K562 (cell line): ENCODE data around the gene SIGLEC15. TPM values are rescaled to one million over a fixed set of nuclear protein-coding genes. Genes with fewer than 3 reads are reported as not detected.

Experiments used
- ATAC-seq: fragments of 200-7000 bp; cut with Tn5 transposase; 3 replicates; pipeline ENCODE4 v1.9.1; 2020; ENCODE audit warnings: moderate library complexity
- BruUV-seq: library from RNA; stranded (reverse); fragments of 400-500 nt; replicated peaks from 2 replicates; lab custom pipeline; 2021; lab: Mats Ljungman, UMichigan
- CTCF ChIA-PET: fragments of 300-600 bp; formaldehyde crosslinking; extraction: SDS; loops from one replicate; lab custom pipeline; 2021; ENCODE audit warnings: low intra/inter-chr PET ratio; lab: Yijun Ruan, JAX
- POLR2A ChIA-PET: fragments of 300-600, 350-650 bp; sonication (Branson Sonifier 250); formaldehyde crosslinking; extraction: SDS; loops from one replicate; lab custom pipeline; 2021; ENCODE audit warnings: antibody characterized with exemption, inconsistent platforms; lab: Yijun Ruan, JAX
- DNase-seq, 4 experiments: peaks; one replicate each; pipeline versions ENCODE4 v3.0.0 to v3.0.0-alpha.2; 2011 to 2018; ENCODE audit warnings: low spot score in 3 of 4, mixed read lengths in 3 of 4; ENCODE audit errors: extremely low read depth in 1 of 4
- FAIRE-seq: peaks from 2 replicates; lab custom pipeline; 2011; peaks lifted over from hg19 to GRCh38; lab: Jason Lieb, UNC
- H2AFZ ChIP-seq: 2 replicates; pipeline ENCODE4 v1.6.0; 2011; ENCODE audit warnings: low read depth, low read length, control low read depth, inconsistent platforms
- H3K27ac ChIP-seq: fragments of 200-600 bp; 3 replicates; pipeline ENCODE4 v1.8.0; 2011; ENCODE audit warnings: low read depth, mild to moderate bottlenecking, control low read depth, inconsistent platforms, low read length, moderate library complexity, mixed read lengths; ENCODE audit errors: extremely low read depth
- H3K27me3 ChIP-seq, 2 experiments: fragments of 300-600 bp in 1 of 2; 2 replicates in 1 of 2; 3 replicates in 1 of 2; pipeline versions ENCODE4 v1.6.0 to v1.8.0; 2011; ENCODE audit warnings: inconsistent platforms in 2 of 2, low read length in 2 of 2, mild to moderate bottlenecking in 1 of 2, mixed read lengths in 1 of 2, moderate library complexity in 1 of 2; ENCODE audit not compliant: control insufficient read depth in 2 of 2, insufficient read depth in 2 of 2
- H3K36me3 ChIP-seq: fragments of 300-600 bp; 3 replicates; pipeline ENCODE4 v1.8.0; 2011; ENCODE audit warnings: mild to moderate bottlenecking, low read length, inconsistent platforms; ENCODE audit not compliant: control insufficient read depth, insufficient read depth
- H3K4me1 ChIP-seq, 2 experiments: fragments of 200-600 bp in 1 of 2; replicated peaks in 1 of 2; 2 replicates in 1 of 2; 3 replicates in 1 of 2; pipeline versions ENCODE4 v1.5.1 to v1.8.0; 2011; ENCODE audit warnings: inconsistent platforms in 2 of 2, low read length in 2 of 2, mild to moderate bottlenecking in 1 of 2, mixed read lengths in 1 of 2, moderate library complexity in 1 of 2; ENCODE audit not compliant: control insufficient read depth in 2 of 2, insufficient read depth in 2 of 2
- H3K4me2 ChIP-seq: 2 replicates; pipeline ENCODE4 v1.6.1; 2011; ENCODE audit warnings: low read length, control low read depth, inconsistent platforms, mixed read lengths; ENCODE audit not compliant: insufficient read depth
- H3K4me3 ChIP-seq: fragments of 200-600 bp; sonication (generic), shearing (Covaris generic); 2 replicates; pipeline ENCODE4 v1.5.1; 2016; ENCODE audit warnings: control low read depth, inconsistent platforms
- H3K79me2 ChIP-seq: fragments of 200-600 bp; 3 replicates; pipeline ENCODE4 v1.8.0; 2011; ENCODE audit warnings: low read length, inconsistent platforms; ENCODE audit not compliant: control insufficient read depth, insufficient read depth
- H3K9ac ChIP-seq, 2 experiments: 2 replicates each; pipeline versions ENCODE4 v1.6.0 to v1.6.1; 2011; ENCODE audit warnings: low read depth in 2 of 2, low read length in 2 of 2, control low read depth in 1 of 2, inconsistent platforms in 1 of 2, mild to moderate bottlenecking in 1 of 2, mixed read lengths in 1 of 2; ENCODE audit not compliant: insufficient read depth in 1 of 2
- H3K9me1 ChIP-seq: one replicate; pipeline ENCODE4 v1.6.0; 2011; ENCODE audit warnings: inconsistent platforms, mild to moderate bottlenecking, low read length, moderate library complexity; ENCODE audit not compliant: control insufficient read depth, insufficient read depth
- H3K9me3 ChIP-seq: replicated peaks from 2 replicates; pipeline ENCODE4 v1.5.1; 2011; ENCODE audit warnings: low read depth, low read length, inconsistent platforms; ENCODE audit not compliant: control insufficient read depth, insufficient read depth
- H4K20me1 ChIP-seq: replicated peaks from 2 replicates; pipeline ENCODE4 v1.6.1; 2011; ENCODE audit warnings: low read length, inconsistent platforms, mixed read lengths; ENCODE audit not compliant: control insufficient read depth, insufficient read depth
- ATF1 ChIP-seq, 2 experiments: fragments of 450-650 bp in 1 of 2; IDR thresholded peaks; 2 replicates each; pipeline ENCODE4 v1.6.1; 2016; ENCODE audit warnings: missing compliant biosample characterization in 1 of 2, missing genetic modification characterization in 1 of 2
- HDAC1 ChIP-seq, 2 experiments: fragments of 450-650 bp; IDR thresholded peaks; 2 replicates each; pipeline ENCODE4 v1.6.1; 2016 to 2017; ENCODE audit warnings: inconsistent platforms in 1 of 2, mild to moderate bottlenecking in 1 of 2, moderate library complexity in 1 of 2
- HNRNPLL ChIP-seq: fragments of 200-400 bp; formaldehyde crosslinking; IDR thresholded peaks from 2 replicates; pipeline ENCODE4 v1.6.1; 2017; ENCODE audit warnings: low read length, low read depth, mild to moderate bottlenecking; ENCODE audit not compliant: poor library complexity, severe bottlenecking
- MBD1 ChIP-seq: fragments of 250-450 bp; sonication (Bioruptor Pico); IDR thresholded peaks from 2 replicates; pipeline ENCODE4 v1.8.0; 2022; ENCODE audit warnings: inconsistent platforms
- SREBF2 ChIP-seq: sonication (generic); formaldehyde crosslinking; IDR thresholded peaks from 2 replicates; pipeline ENCODE4 v1.4.0; 2020; ENCODE audit warnings: mild to moderate bottlenecking, missing genetic modification reagents
- ZBTB34 ChIP-seq: fragments of 250-450 bp; sonication (Bioruptor Pico); IDR thresholded peaks from 2 replicates; pipeline ENCODE4 v1.8.0; 2021; ENCODE audit warnings: mild to moderate bottlenecking, moderate library complexity
- ZNF277 ChIP-seq: fragments of 250-450 bp; sonication (Bioruptor Pico); IDR thresholded peaks from 2 replicates; pipeline ENCODE4 v1.8.0; 2022; ENCODE audit warnings: inconsistent platforms, mild to moderate bottlenecking, moderate library complexity, borderline replicate concordance
- WGBS: fragments of 100-300 bp; shearing (Covaris generic); methylation state at CpG from one replicate; pipeline ENCODE4 v1.1.6; 2016; ENCODE audit warnings: low coverage, mixed read lengths; ENCODE audit not compliant: insufficient coverage; ENCODE audit errors: missing lambda C conversion rate; 5-methylcytosine and 5-hydroxymethylcytosine counted together
- in situ Hi-C: fragments of 300-500 bp; cut with MboI; formaldehyde crosslinking; loops from 4 replicates; pipeline ENCODE4 v1.15.0; 2018; ENCODE audit warnings: inconsistent platforms, mixed read lengths
- intact Hi-C: fragments of 100-400 bp; cut with micrococcal nuclease; formaldehyde crosslinking; loops from 2 replicates; pipeline ENCODE4 v1.14.2; 2022
- polyA plus RNA-seq, 8 experiments: library from polyadenylated mRNA; depleted of rRNA in 4 of 8; stranded (reverse) in 5 of 8; unstranded in 3 of 8; fragments of >200 nt; fragmentation: Nextera tagmentation in 2 of 8; fragmentation: Illumina TruSeq in 1 of 8; extraction: Ambion mirVana in 2 of 8; extraction: Trizol in 1 of 8; gene quantifications; 2 replicates each; pipeline versions ENCODE4 v1.2.1 to v1.2.3, GENCODE V29; 2011 to 2014; ENCODE audit warnings: inconsistent platforms in 1 of 8, missing spikeins in 1 of 8
- total RNA-seq, 7 experiments: library from RNA; depleted of rRNA in 6 of 7; stranded (reverse); fragments of >200 nt in 6 of 7; fragmentation: Illumina TruSeq in 2 of 7; extraction: Trizol in 2 of 7; gene quantifications; 2 replicates each; pipeline versions ENCODE4 v1.2.1 to v1.2.3, GENCODE V29; 2011 to 2021; ENCODE audit warnings: low replicate concordance in 1 of 7

SIGLEC15 gene
- total and polyA plus RNA-seq, 9 of the 15 experiments (the other 6 are each of a cell fraction or from before 2014, with no cell fraction given), result not detected

GRCh38 chr18:45874491-45875184 is 49.2 kb downstream of the SIGLEC15 start:
- Histone ChIP-seq H3K4me3 (no peak overlapping the region), H4K20me1 (no peaks in the 10 kb centered on the region), H3K27me3 (no peaks in the 10 kb centered on the region), H2AFZ (no peak overlapping the region), H3K36me3 (peaks cover 44% of the 10 kb centered on the region; the same call in 2 of the 3 replicates), H3K27ac (no peak overlapping the region), H3K9me1 (no peaks in the 10 kb centered on the region), H3K79me2 (no peaks in the 10 kb centered on the region), H3K9me3 (no peaks in the 10 kb centered on the region), H3K4me2 (no peak overlapping the region), H3K4me1 (no peaks in the 10 kb centered on the region), H3K9ac (no peak overlapping the region)
- TF ChIP-seq ATF1 (CRISPR knock-in tag; IDR thresholded peaks at IDR 0.05) (no peak), ATF1 (tag; IDR thresholded peaks at IDR 0.05) (no peak), HNRNPLL (no peak), ZNF277 (CRISPR knock-in tag) (no peak), HDAC1 (IDR thresholded peaks at IDR 0.05) (no peak), MBD1 (CRISPR knock-in tag) (no peak), ZBTB34 (CRISPR knock-in tag) (no peak), SREBF2 (CRISPR knock-in tag) (no peak)
- intact Hi-C loops, result no loop called here
- CTCF ChIA-PET, result no interaction called here
- WGBS, result 62% methylated on average over 5 of the region's 5 CpGs
- no peak for FAIRE-seq
- BruUV-seq, result no TSS peak
- POLR2A ChIA-PET, result no interaction called here
- peak in 1 of 4 experiments; percentile 9 for DNase-seq
- in situ Hi-C loops, result no loop called here
- ATAC-seq, result no peak
